B cell (primary cell): ENCODE data around the gene DAB1. TPM values are rescaled to one million over a fixed set of nuclear protein-coding genes. Genes with fewer than 3 reads are reported as not detected.

Experiments
- ATAC-seq: fragments of 200-7000 bp; cut with Tn5 transposase; one replicate; pipeline ENCODE4 v1.10.0; 2021; ENCODE audit warnings: low read depth, mild to moderate bottlenecking, moderate number of reproducible peaks, moderate library complexity
- CTCF ChIA-PET: fragments of 350-600 bp; sonication (Branson Sonifier 250); formaldehyde crosslinking; loops from one replicate; lab custom pipeline; 2021; ENCODE audit warnings: antibody characterized with exemption, inconsistent platforms; lab: Charles Lee
- POLR2A ChIA-PET: fragments of 350-600 bp; sonication (Branson Sonifier 250); formaldehyde crosslinking; loops from one replicate; lab custom pipeline; 2021; ENCODE audit warnings: antibody characterized with exemption; lab: Charles Lee
- DNase-seq: peaks from one replicate; pipeline ENCODE4 v3.0.0; 2013
- H2AFZ ChIP-seq: 2 replicates; pipeline ENCODE4 v1.6.1; 2012; ENCODE audit warnings: mild to moderate bottlenecking, low read depth, low read length; ENCODE audit not compliant: insufficient read depth, poor library complexity, severe bottlenecking
- H3K27ac ChIP-seq, 2 donors: 1 replicate in 1 of 2; 2 replicates in 1 of 2; pipeline ENCODE4 v1.5.1; 2012 to 2013; ENCODE audit warnings: low read length in 2 of 2, mild to moderate bottlenecking in 2 of 2, moderate library complexity in 1 of 2
- H3K27me3 ChIP-seq, 4 experiments: fragments of 200-600 bp in 1 of 4; sonication (generic) in 1 of 4; replicated peaks in 1 of 4; 1 replicate in 2 of 4; 2 replicates in 2 of 4; pipeline versions ENCODE4 v1.6.1 to v1.7.0; 2013 to 2016; ENCODE audit warnings: low read length in 3 of 4, mild to moderate bottlenecking in 2 of 4, mixed read lengths in 1 of 4, moderate library complexity in 1 of 4; ENCODE audit not compliant: insufficient read depth in 4 of 4, control insufficient read depth in 3 of 4; ENCODE audit errors: control extremely low read depth in 1 of 4
- H3K36me3 ChIP-seq, 2 experiments: replicated peaks in 1 of 2; 1 replicate in 1 of 2; 2 replicates in 1 of 2; pipeline versions ENCODE4 v1.6.1 to v1.7.1; 2013; ENCODE audit warnings: low read length in 1 of 2; ENCODE audit not compliant: insufficient read depth in 2 of 2, control insufficient read depth in 1 of 2; ENCODE audit errors: control extremely low read depth in 1 of 2, extremely low read depth in 1 of 2
- H3K4me1 ChIP-seq, 2 donors: fragments of 200-600 bp in 1 of 2; sonication (generic) in 1 of 2; 1 replicate in 1 of 2; 2 replicates in 1 of 2; pipeline versions ENCODE4 v1.5.1 to v1.6.1; 2013 to 2017; ENCODE audit warnings: low read length in 2 of 2; ENCODE audit not compliant: control insufficient read depth in 2 of 2, insufficient read depth in 2 of 2
- H3K4me2 ChIP-seq: replicated peaks from 2 replicates; pipeline ENCODE3; 2012; ENCODE audit warnings: mild to moderate bottlenecking, low read depth, low read length; ENCODE audit not compliant: poor library complexity, severe bottlenecking
- H3K4me3 ChIP-seq, 5 experiments: fragments of 200-600 bp in 1 of 5; sonication (generic) in 1 of 5; 1 replicate in 3 of 5; 2 replicates in 2 of 5; pipeline versions ENCODE4 v1.5.1 to v1.7.0; 2011 to 2016; ENCODE audit warnings: low read length in 4 of 5, mild to moderate bottlenecking in 4 of 5, low read depth in 2 of 5, control low read depth in 1 of 5, moderate library complexity in 1 of 5; ENCODE audit not compliant: insufficient read depth in 1 of 5; ENCODE audit errors: control extremely low read depth in 1 of 5, extremely low read depth in 1 of 5
- H3K79me2 ChIP-seq: fragments of 200-600 bp; sonication (generic); one replicate; pipeline ENCODE4 v1.6.0; 2016; ENCODE audit warnings: low read length; ENCODE audit not compliant: control insufficient read depth, insufficient read depth
- H3K9ac ChIP-seq: fragments of 200-600 bp; sonication (generic); 2 replicates; pipeline ENCODE4 v1.6.1; 2017; ENCODE audit warnings: mild to moderate bottlenecking, low read length, moderate library complexity
- H3K9me3 ChIP-seq, 3 donors: one replicate each; pipeline versions ENCODE4 v1.6.1 to v1.7.1; 2013; ENCODE audit warnings: low read length in 2 of 3; ENCODE audit not compliant: control insufficient read depth in 2 of 3, insufficient read depth in 1 of 3; ENCODE audit errors: control extremely low read depth in 1 of 3
- H4K20me1 ChIP-seq: 2 replicates; pipeline ENCODE4 v1.6.0; 2012; ENCODE audit warnings: mild to moderate bottlenecking, low read length; ENCODE audit not compliant: insufficient read depth, control insufficient read depth, poor library complexity, severe bottlenecking
- H3K27ac Mint-ChIP-seq: one replicate; pipeline ENCODE4 v1.8.0; 2021; ENCODE audit warnings: mixed read lengths
- H3K27me3 Mint-ChIP-seq: one replicate; pipeline ENCODE4 v1.8.0; 2021; ENCODE audit warnings: mixed read lengths
- H3K4me1 Mint-ChIP-seq: one replicate; pipeline ENCODE4 v1.8.0; 2021; ENCODE audit warnings: mixed read lengths
- H3K4me3 Mint-ChIP-seq: one replicate; pipeline ENCODE4 v1.8.0; 2021; ENCODE audit warnings: mixed read lengths
- H3K9me3 Mint-ChIP-seq: one replicate; pipeline ENCODE4 v1.8.0; 2022; ENCODE audit warnings: mixed read lengths; ENCODE audit not compliant: insufficient read depth
- CTCF ChIP-seq: fragments of 200-600 bp; IDR thresholded peaks from one replicate; pipeline ENCODE4 v1.8.0; 2022; ENCODE audit warnings: antibody characterized with exemption, mild to moderate bottlenecking
- EZH2 ChIP-seq: IDR thresholded peaks from 2 replicates; pipeline ENCODE4 v1.6.1; 2012; ENCODE audit warnings: borderline replicate concordance, low read depth, mild to moderate bottlenecking, moderate library complexity, low read length; ENCODE audit not compliant: insufficient read depth, poor library complexity, severe bottlenecking
- WGBS: methylation state at CpG from one replicate; pipeline ENCODE4 v1.1.5; 2013; ENCODE audit warnings: missing lambda C conversion rate; ENCODE audit not compliant: insufficient coverage; 5-methylcytosine and 5-hydroxymethylcytosine counted together
- intact Hi-C: fragments of 100-400 bp; cut with micrococcal nuclease; formaldehyde crosslinking; loops from one replicate; pipeline ENCODE4 v1.10.0; 2022
- polyA plus RNA-seq: library from polyadenylated mRNA; depleted of rRNA; stranded (reverse); fragments of >200 nt; gene quantifications from 2 replicates; pipeline ENCODE4 v1.2.3, GENCODE V29; 2012
- total RNA-seq, 2 donors: library from RNA; stranded (reverse); fragments of 120-200 nt in 1 of 2; gene quantifications; 1 replicate in 1 of 2; 2 replicates in 1 of 2; pipeline versions ENCODE4 v1.2.3 to v1.2.4, GENCODE V29; 2013 to 2022

DAB1 gene
- total and polyA plus RNA-seq, 2 donors (not counting 1 experiment from before 2014, with no cell fraction given), result not detected

GRCh38 chr1:57179001-57179400, 244.9 kb downstream of the DAB1 start:
- H3K4me3 Mint-ChIP-seq, result no peak overlapping the region
- Histone ChIP-seq H3K27ac (no peak overlapping the region), H3K36me3 (no peaks in the 10 kb centered on the region), H4K20me1 (no peaks in the 10 kb centered on the region), H3K9ac (no peak overlapping the region), H3K27me3 (no peaks in the 10 kb centered on the region), H3K9me3 (no peaks in the 10 kb centered on the region), H3K4me3 (no peak overlapping the region), H3K4me2 (no peak overlapping the region), H3K4me1 (no peaks in the 10 kb centered on the region), H2AFZ (no peak overlapping the region), H3K79me2 (no peaks in the 10 kb centered on the region)
- no peak overlapping the region for H3K27ac Mint-ChIP-seq
- no peaks in the 10 kb centered on the region for H3K27me3 Mint-ChIP-seq
- intact Hi-C loops, result no loop called here
- DNase-seq (no peak), ATAC-seq (no peak)
- no CpG with 5 or more reads among the region's 4 CpGs for WGBS
- ChIA-PET POLR2A (no interaction called here), CTCF (no interaction called here)
- peaks cover 3% of the 10 kb centered on the region for H3K9me3 Mint-ChIP-seq
- no peak for TF ChIP-seq EZH2
- no peak for TF ChIP-seq CTCF
- no peaks in the 10 kb centered on the region for H3K4me1 Mint-ChIP-seq

GRCh38 chr1:57175506-57175905, 248.4 kb downstream of the DAB1 start:
- WGBS, result no CpG with 5 or more reads among the region's 5 CpGs

More at GRCh38 chr1:57175506-57175905, 248.4 kb downstream of the DAB1 start:
- POLR2A ChIA-PET, result no interaction called here
- ATAC-seq (no peak), DNase-seq (no peak)
- H3K79me2 ChIP-seq, result no peaks in the 10 kb centered on the region
- no peaks in the 10 kb centered on the region for H3K9me3 ChIP-seq
- H3K4me3 Mint-ChIP-seq, result no peak overlapping the region
- H3K27me3 ChIP-seq, result no peaks in the 10 kb centered on the region
- intact Hi-C loops, result no loop called here
- H3K9me3 Mint-ChIP-seq, result peaks cover 3% of the 10 kb centered on the region
- H3K4me2 ChIP-seq, result no peak overlapping the region
- H3K27ac ChIP-seq, result no peak overlapping the region
- H3K27ac Mint-ChIP-seq, result no peak overlapping the region
- H3K4me1 Mint-ChIP-seq, result no peaks in the 10 kb centered on the region
- no peaks in the 10 kb centered on the region for H4K20me1 ChIP-seq
- no peak overlapping the region for H3K9ac ChIP-seq
- no peaks in the 10 kb centered on the region for H3K36me3 ChIP-seq
- H3K4me1 ChIP-seq, result no peaks in the 10 kb centered on the region
- no peak overlapping the region for H3K4me3 ChIP-seq
- CTCF ChIA-PET, result no interaction called here
- TF ChIP-seq EZH2, result no peak
- no peak for TF ChIP-seq CTCF
- H3K27me3 Mint-ChIP-seq, result no peaks in the 10 kb centered on the region
- H2AFZ ChIP-seq, result no peak overlapping the region
